ENCODE results near the gene INTS2. TPM values are rescaled to one million over a fixed set of nuclear protein-coding genes. Genes with fewer than 3 reads are reported as not detected.

INTS2 gene
- polyA plus RNA-seq, 1 donor (not counting 4 experiments of a cell fraction or from before 2014, with no cell fraction given), result 10.4 TPM

- H3K36me3 ChIP-seq (ENCODE audit: control insufficient read depth in 2 of 2, extremely low read depth in 1 of 2, insufficient read depth in 2 of 2, low read length in 2 of 2), result peaks cover 16 to 18% of the 10 kb centered on the region in 2 experiments
- no peaks in the 10 kb centered on the region for H4K20me1 ChIP-seq (ENCODE audit: control insufficient read depth, extremely low read depth, insufficient read depth, low read length)
- FAIRE-seq, result no peak
- H3K79me2 ChIP-seq (ENCODE audit: control insufficient read depth, insufficient read depth, low read length), result no peaks in the 10 kb centered on the region
- no peaks in the 10 kb centered on the region for H3K4me1 ChIP-seq (ENCODE audit: control insufficient read depth, extremely low read depth, insufficient read depth, low read length)
- no peaks in the 10 kb centered on the region for H3K9me1 ChIP-seq (ENCODE audit: control insufficient read depth, extremely low read depth, insufficient read depth, low read length)
- H3K4me3 ChIP-seq (ENCODE audit: control insufficient read depth in 2 of 3, extremely low read depth in 1 of 3, insufficient read depth in 2 of 3, low read depth in 1 of 3, low read length in 3 of 3), result no peak overlapping the region
- no peaks in the 10 kb centered on the region for H3K9me3 ChIP-seq (ENCODE audit: control insufficient read depth, low read depth, low read length)
- no peak overlapping the region for H2AFZ ChIP-seq (ENCODE audit: control insufficient read depth, low read length)
- no peak overlapping the region for H3K4me2 ChIP-seq (ENCODE audit: control insufficient read depth, extremely low read depth, insufficient read depth, low read depth, low read length)
- DNase-seq (ENCODE audit: low read depth, low spot score), result no peak
- dilution Hi-C loops (cut with MboI; ENCODE audit: extremely low pct_ligation_motif_present, low sequenced_read_pairs), result no loop called here
- TF ChIP-seq EZH2 (IDR thresholded peaks at IDR 0.05; ENCODE audit: low read length), result no peak
- no peak for TF ChIP-seq CTCF (optimal IDR thresholded peaks at IDR 0.05 in 1 of 3, IDR thresholded peaks at IDR 0.05 in 1 of 3, conservative IDR thresholded peaks at IDR 0.05 in 1 of 3; ENCODE audit: extremely low read depth in 1 of 3, insufficient read depth in 2 of 3, low read length in 3 of 3)
- no peak overlapping the region for H3K27ac ChIP-seq (ENCODE audit: control insufficient read depth, insufficient read depth, low read length)
- H3K27me3 ChIP-seq (ENCODE audit: control insufficient read depth, extremely low read depth, insufficient read depth, low read length), result no peaks in the 10 kb centered on the region
- no peak overlapping the region for H3K9ac ChIP-seq (ENCODE audit: control insufficient read depth, extremely low read depth, insufficient read depth, low read length)
Measured at GRCh38 chr17:61966191-61966590, 38.4 kb upstream of the INTS2 start.

GRCh38 chr17:61955619-61956018, 27.8 kb upstream of the INTS2 start:
- no peak overlapping the region for H3K4me2 ChIP-seq (ENCODE audit: control insufficient read depth, extremely low read depth, insufficient read depth, low read depth, low read length)
- H3K9me3 ChIP-seq (ENCODE audit: control insufficient read depth, low read depth, low read length), result no peaks in the 10 kb centered on the region
- no peaks in the 10 kb centered on the region for H3K27me3 ChIP-seq (ENCODE audit: control insufficient read depth, extremely low read depth, insufficient read depth, low read length)
- H3K4me1 ChIP-seq (ENCODE audit: control insufficient read depth, extremely low read depth, insufficient read depth, low read length), result no peaks in the 10 kb centered on the region
- H3K9me1 ChIP-seq (ENCODE audit: control insufficient read depth, extremely low read depth, insufficient read depth, low read length), result no peaks in the 10 kb centered on the region
- no peak overlapping the region for H3K9ac ChIP-seq (ENCODE audit: control insufficient read depth, extremely low read depth, insufficient read depth, low read length)
- H3K27ac ChIP-seq (ENCODE audit: control insufficient read depth, insufficient read depth, low read length), result no peak overlapping the region
- peaks cover 7 to 12% of the 10 kb centered on the region in 2 experiments for H3K36me3 ChIP-seq (ENCODE audit: control insufficient read depth in 2 of 2, extremely low read depth in 1 of 2, insufficient read depth in 2 of 2, low read length in 2 of 2)
- FAIRE-seq (no peak), DNase-seq (ENCODE audit: low read depth, low spot score) (no peak)
- no peak overlapping the region for H2AFZ ChIP-seq (ENCODE audit: control insufficient read depth, low read length)
- no peaks in the 10 kb centered on the region for H3K79me2 ChIP-seq (ENCODE audit: control insufficient read depth, insufficient read depth, low read length)
- no peak overlapping the region for H3K4me3 ChIP-seq (ENCODE audit: control insufficient read depth in 2 of 3, extremely low read depth in 1 of 3, insufficient read depth in 2 of 3, low read depth in 1 of 3, low read length in 3 of 3)
- no peaks in the 10 kb centered on the region for H4K20me1 ChIP-seq (ENCODE audit: control insufficient read depth, extremely low read depth, insufficient read depth, low read length)
- no peak for TF ChIP-seq EZH2 (IDR thresholded peaks at IDR 0.05; ENCODE audit: low read length)
- TF ChIP-seq CTCF (optimal IDR thresholded peaks at IDR 0.05 in 1 of 3, IDR thresholded peaks at IDR 0.05 in 1 of 3, conservative IDR thresholded peaks at IDR 0.05 in 1 of 3; ENCODE audit: extremely low read depth in 1 of 3, insufficient read depth in 2 of 3, low read length in 3 of 3), result no peak
- dilution Hi-C loops (cut with MboI; ENCODE audit: extremely low pct_ligation_motif_present, low sequenced_read_pairs), result no loop called here
